H9 (cell line): Measurements from ENCODE around the gene SEC24C. TPM values are rescaled to one million over a fixed set of nuclear protein-coding genes. Genes with fewer than 3 reads are reported as not detected.
"Not testable (repeated sequence)": the region's sequence is repeated elsewhere in the genome, so short reads cannot be mapped to it uniquely, and the experiment has no call there.

Experiments
- DNase-seq: peaks from one replicate; pipeline ENCODE4 v3.0.0-alpha.2; 2017
- H2AFZ ChIP-seq: one replicate; pipeline ENCODE4 v1.6.1; 2013; ENCODE audit warnings: mild to moderate bottlenecking, low read length, control low read depth, moderate library complexity
- H2AK5ac ChIP-seq: 2 replicates; pipeline ENCODE4 v1.6.1; 2013; ENCODE audit warnings: low read length, control low read depth, mixed read lengths; ENCODE audit not compliant: insufficient read length
- H2BK120ac ChIP-seq: one replicate; pipeline ENCODE4 v1.6.1; 2013; ENCODE audit warnings: low read depth, mild to moderate bottlenecking, low read length, control low read depth, inconsistent platforms; ENCODE audit not compliant: poor library complexity, severe bottlenecking
- H2BK12ac ChIP-seq: 2 replicates; pipeline ENCODE4 v1.6.1; 2013; ENCODE audit warnings: low read length, control low read depth, mixed read lengths, low read depth; ENCODE audit not compliant: insufficient read length
- H2BK15ac ChIP-seq: 2 replicates; pipeline ENCODE4 v1.6.1; 2013; ENCODE audit warnings: low read depth, low read length, control low read depth
- H2BK20ac ChIP-seq: one replicate; pipeline ENCODE4 v1.6.1; 2013; ENCODE audit warnings: low read depth, mild to moderate bottlenecking, low read length, control low read depth, inconsistent platforms; ENCODE audit not compliant: poor library complexity, severe bottlenecking
- H2BK5ac ChIP-seq: 2 replicates; pipeline ENCODE4 v1.6.1; 2013; ENCODE audit warnings: low read length, control low read depth, mixed read lengths; ENCODE audit not compliant: insufficient read length
- H3K14ac ChIP-seq: 2 replicates; pipeline ENCODE4 v1.6.1; 2013; ENCODE audit warnings: low read length, control low read depth; ENCODE audit not compliant: insufficient read depth
- H3K18ac ChIP-seq: 2 replicates; pipeline ENCODE4 v1.6.1; 2013; ENCODE audit warnings: low read depth, mild to moderate bottlenecking, mixed read lengths, low read length, control low read depth; ENCODE audit not compliant: insufficient read length
- H3K23ac ChIP-seq: 2 replicates; pipeline ENCODE4 v1.6.1; 2013; ENCODE audit warnings: low read length, control low read depth, mixed read lengths, low read depth; ENCODE audit not compliant: insufficient read length
- H3K23me2 ChIP-seq: 2 replicates; pipeline ENCODE4 v1.6.1; 2013; ENCODE audit warnings: low read depth, mild to moderate bottlenecking, mixed read lengths, low read length, control low read depth; ENCODE audit not compliant: insufficient read length, poor library complexity, severe bottlenecking
- H3K27ac ChIP-seq: 2 replicates; pipeline ENCODE4 v1.5.1; 2013; ENCODE audit warnings: low read length, control low read depth, mixed read lengths, low read depth; ENCODE audit not compliant: insufficient read length
- H3K27me3 ChIP-seq: 2 replicates; pipeline ENCODE4 v1.6.1; 2013; ENCODE audit warnings: low read length, control low read depth, inconsistent platforms; ENCODE audit not compliant: insufficient read depth
- H3K4ac ChIP-seq: 2 replicates; pipeline ENCODE4 v1.6.1; 2013; ENCODE audit warnings: low read depth, mild to moderate bottlenecking, control low read depth, inconsistent platforms, low read length, moderate library complexity
- H3K4me1 ChIP-seq: 2 replicates; pipeline ENCODE4 v1.6.1; 2013; ENCODE audit warnings: low read length, control low read depth, inconsistent platforms; ENCODE audit not compliant: insufficient read depth
- H3K4me2 ChIP-seq: 2 replicates; pipeline ENCODE4 v1.6.1; 2013; ENCODE audit warnings: low read length, control low read depth, mixed read lengths; ENCODE audit not compliant: insufficient read length, insufficient read depth
- H3K56ac ChIP-seq: 2 replicates; pipeline ENCODE4 v1.6.1; 2013; ENCODE audit warnings: low read depth, mild to moderate bottlenecking, mixed read lengths, low read length, control low read depth; ENCODE audit not compliant: insufficient read length
- H3K79me1 ChIP-seq: 2 replicates; pipeline ENCODE4 v1.6.1; 2013; ENCODE audit warnings: low read depth, mild to moderate bottlenecking, moderate library complexity, low read length, control low read depth, inconsistent platforms; ENCODE audit not compliant: insufficient read depth, poor library complexity, severe bottlenecking
- H3K79me2 ChIP-seq: 2 replicates; pipeline ENCODE4 v1.6.1; 2013; ENCODE audit warnings: low read length, control low read depth, inconsistent platforms; ENCODE audit not compliant: insufficient read depth
- H3K9ac ChIP-seq: 2 replicates; pipeline ENCODE4 v1.6.1; 2013; ENCODE audit warnings: low read length, control low read depth, mixed read lengths; ENCODE audit not compliant: insufficient read length; ENCODE audit errors: extremely low read depth
- H3K9me3 ChIP-seq: one replicate; pipeline ENCODE4 v1.6.1; 2013; ENCODE audit warnings: low read depth, low read length, inconsistent platforms; ENCODE audit not compliant: control insufficient read depth
- H3T11ph ChIP-seq: one replicate; pipeline ENCODE4 v1.6.1; 2013; ENCODE audit warnings: mild to moderate bottlenecking, low read length, control low read depth, inconsistent platforms
- H4K20me1 ChIP-seq: one replicate; pipeline ENCODE4 v1.6.1; 2013; ENCODE audit not compliant: control insufficient read depth, insufficient read length, insufficient read depth
- H4K5ac ChIP-seq: 2 replicates; pipeline ENCODE4 v1.6.1; 2013; ENCODE audit warnings: low read depth, mild to moderate bottlenecking, mixed read lengths, low read length, control low read depth; ENCODE audit not compliant: insufficient read length
- H4K8ac ChIP-seq: replicated peaks from 2 replicates; pipeline ENCODE4 v1.6.1; 2013; ENCODE audit warnings: low read length, control low read depth, mixed read lengths, low read depth; ENCODE audit not compliant: insufficient read length
- H4K91ac ChIP-seq: 2 replicates; pipeline ENCODE4 v1.6.1; 2013; ENCODE audit warnings: low read depth, mild to moderate bottlenecking, moderate library complexity, mixed read lengths, low read length, control low read depth; ENCODE audit not compliant: insufficient read length
- H3K27ac Mint-ChIP-seq, 3 experiments: 2 replicates in 2 of 3; 3 replicates in 1 of 3; pipeline ENCODE4 v1.8.0; 2020 to 2021; ENCODE audit warnings: mixed read lengths in 3 of 3, mild to moderate bottlenecking in 1 of 3, moderate library complexity in 1 of 3
- H3K27me3 Mint-ChIP-seq: 2 replicates; pipeline ENCODE4 v1.8.0; 2021; ENCODE audit warnings: low read depth, mild to moderate bottlenecking, moderate library complexity, mixed read lengths
- H3K36me3 Mint-ChIP-seq, 3 experiments: 2 replicates in 2 of 3; 3 replicates in 1 of 3; pipeline ENCODE4 v1.8.0; 2020 to 2021; ENCODE audit warnings: low read depth in 3 of 3, mixed read lengths in 3 of 3; ENCODE audit not compliant: insufficient read depth in 1 of 3
- H3K4me1 Mint-ChIP-seq, 2 experiments: 2 replicates each; pipeline ENCODE4 v1.8.0; 2020; ENCODE audit warnings: mixed read lengths in 2 of 2
- H3K4me3 Mint-ChIP-seq, 2 experiments: 2 replicates in 1 of 2; 3 replicates in 1 of 2; pipeline ENCODE4 v1.8.0; 2020 to 2021; ENCODE audit warnings: mild to moderate bottlenecking in 2 of 2, mixed read lengths in 2 of 2, moderate library complexity in 1 of 2
- H3K9me3 Mint-ChIP-seq, 2 experiments: 2 replicates in 1 of 2; 3 replicates in 1 of 2; pipeline ENCODE4 v1.8.0; 2020; ENCODE audit warnings: mild to moderate bottlenecking in 2 of 2, mixed read lengths in 2 of 2, moderate library complexity in 1 of 2
- whole genome bisulfite sequencing: extraction: QIAGEN DNeasy Blood & Tissue Kit; methylation state at CpG from one replicate; pipeline ENCODE4 v1.1.7; 2013; ENCODE audit warnings: missing lambda C conversion rate, low lambda C conversion rate, mixed read lengths; ENCODE audit not compliant: insufficient read length; ENCODE audit errors: extremely low coverage; 5-methylcytosine and 5-hydroxymethylcytosine counted together
- total RNA-seq: library from RNA; stranded (reverse); gene quantifications from 2 replicates; pipeline ENCODE4 v1.2.1, GENCODE V29; 2021

The SEC24C gene
- total RNA-seq, 1 experiment from 2014 or later: 62.4 TPM

DNA sequence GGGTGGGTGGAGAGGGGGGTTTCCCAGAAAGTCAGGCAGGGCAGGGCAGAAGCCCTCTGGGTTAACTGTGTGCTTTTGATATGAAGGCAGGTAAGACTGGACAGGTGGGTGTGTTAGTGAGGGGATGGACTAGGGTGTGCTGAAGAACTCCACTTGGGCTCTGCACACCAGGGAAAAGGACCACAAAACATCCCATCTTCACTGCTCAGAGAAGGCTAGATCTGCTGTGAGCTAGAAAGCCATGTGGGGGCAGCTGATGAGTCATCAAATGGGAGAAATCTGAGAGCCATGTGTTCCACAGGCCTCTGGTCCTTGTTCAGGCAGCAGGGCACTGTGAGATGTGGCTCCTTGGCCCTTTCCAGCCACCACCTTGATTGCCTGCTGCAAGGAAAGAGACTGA is 36.5 kb upstream of the SEC24C start:
- H3K4ac ChIP-seq, H3K27ac Mint-ChIP-seq, DNase-seq, H4K20me1 ChIP-seq, H4K8ac ChIP-seq, H3K27me3 ChIP-seq, H3K23ac ChIP-seq, H2BK12ac ChIP-seq, H2AK5ac ChIP-seq, H3K18ac ChIP-seq, H4K5ac ChIP-seq, H3K4me1 Mint-ChIP-seq, H3K56ac ChIP-seq, H4K91ac ChIP-seq, H3K27ac ChIP-seq, H3K79me1 ChIP-seq, H2BK5ac ChIP-seq, H2BK120ac ChIP-seq, H2BK20ac ChIP-seq, H3K14ac ChIP-seq, H3K4me2 ChIP-seq, H3K27me3 Mint-ChIP-seq, H3T11ph ChIP-seq, H2AFZ ChIP-seq, H3K9me3 Mint-ChIP-seq, H3K4me3 Mint-ChIP-seq, H3K9ac ChIP-seq, H2BK15ac ChIP-seq, H3K79me2 ChIP-seq, H3K4me1 ChIP-seq, H3K23me2 ChIP-seq, H3K9me3 ChIP-seq: not testable (repeated sequence)
- H3K36me3 Mint-ChIP-seq: peaks cover 0 to 11% (median 6%) of the 10 kb centered on the region in 3 experiments; a peak in 5 of 7 replicates

DNA sequence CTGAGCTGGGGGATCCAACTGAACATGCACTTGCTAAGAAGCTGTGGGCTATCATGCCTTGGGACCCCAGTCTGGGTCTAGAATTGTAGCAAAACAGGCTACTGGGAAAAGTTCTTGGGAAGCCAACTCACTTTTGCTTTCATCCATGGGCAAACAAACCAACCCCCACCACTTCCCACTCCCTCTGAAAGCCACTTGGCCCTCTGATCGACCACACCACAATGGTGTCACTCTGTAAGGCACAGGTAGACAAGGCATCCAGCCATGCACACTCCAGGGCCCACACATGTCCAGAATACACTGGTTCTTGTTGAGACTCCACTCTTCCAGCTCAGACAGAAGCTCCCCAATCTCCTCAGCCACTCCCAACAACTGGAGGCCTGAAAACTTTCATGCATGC is 36.0 kb upstream of the SEC24C start:
- not testable (repeated sequence) for H3K27ac Mint-ChIP-seq, H2AFZ ChIP-seq, H3K23me2 ChIP-seq, H3K79me2 ChIP-seq, H2BK20ac ChIP-seq, H3K18ac ChIP-seq, H3K23ac ChIP-seq, H3K27me3 Mint-ChIP-seq, H3T11ph ChIP-seq, H3K9ac ChIP-seq, H3K4me2 ChIP-seq, H3K56ac ChIP-seq, H2BK15ac ChIP-seq, DNase-seq, H3K9me3 Mint-ChIP-seq, H3K14ac ChIP-seq, H3K9me3 ChIP-seq, H3K27me3 ChIP-seq, H3K4ac ChIP-seq, H3K4me1 Mint-ChIP-seq, H4K8ac ChIP-seq, H4K91ac ChIP-seq, H3K4me3 Mint-ChIP-seq, H2BK12ac ChIP-seq, H2AK5ac ChIP-seq, H2BK120ac ChIP-seq, H3K79me1 ChIP-seq, H4K20me1 ChIP-seq, H3K27ac ChIP-seq, H4K5ac ChIP-seq, H2BK5ac ChIP-seq, H3K4me1 ChIP-seq
- no CpG with 5 or more reads among the region's 1 CpG for WGBS
- peaks cover 0 to 16% (median 11%) of the 10 kb centered on the region in 3 experiments; a peak in 5 of 7 replicates for H3K36me3 Mint-ChIP-seq
